Measurements from ENCODE around the gene LATS2.

The LATS2 gene

DNA sequence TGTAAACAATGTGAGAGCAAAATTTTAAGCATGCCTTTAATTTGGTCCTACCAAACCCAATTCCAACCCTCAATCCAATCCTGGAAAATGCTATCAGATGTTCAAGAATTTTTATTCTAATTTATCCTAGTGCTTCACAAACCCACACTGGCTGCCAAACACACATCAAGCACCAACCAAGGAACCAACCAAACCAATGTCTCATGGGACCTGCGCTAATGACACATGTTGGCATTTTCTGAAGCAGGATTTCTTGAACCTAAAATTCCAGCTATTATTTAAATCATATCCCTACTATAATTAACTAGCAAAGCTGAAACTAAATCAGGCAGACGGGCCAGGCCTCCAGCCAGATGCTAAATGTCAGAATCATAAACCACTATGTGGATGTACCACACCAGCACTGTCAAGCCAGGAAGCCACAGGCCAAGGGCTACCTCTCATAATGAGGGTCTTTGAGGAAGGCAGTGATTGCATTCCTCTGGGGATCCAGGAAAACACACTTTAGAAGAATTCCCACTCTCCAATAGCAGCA, 5.8 kb downstream of the LATS2 start:
- Histone ChIP-seq H2BK5ac (ENCODE audit: low read depth, low read length, poor library complexity) (no peak overlapping the region), H3K9me3 (ENCODE audit: insufficient read depth, low read depth, low read length) (peaks cover 2% of the 10 kb centered on the region), H3K9ac (ENCODE audit: low read length) (no peak overlapping the region), H2BK12ac (ENCODE audit: low read length) (no peak overlapping the region), H3K79me2 (ENCODE audit: control insufficient read depth, insufficient read depth, low read length, poor library complexity) (peaks cover 42% of the 10 kb centered on the region), H3K18ac (ENCODE audit: low read length) (no peak overlapping the region), H3K27ac (ENCODE audit: low read depth, low read length) (no peak overlapping the region), H3K27me3 (ENCODE audit: insufficient read depth, low read length) (no peaks in the 10 kb centered on the region), H3K36me3 (ENCODE audit: control insufficient read depth in 1 of 2, insufficient read depth in 2 of 2, low read length in 2 of 2) (peaks cover 10 to 11% of the 10 kb centered on the region in 2 experiments), H4K12ac (ENCODE audit: low read depth, low read length) (no peak overlapping the region), H3K23ac (ENCODE audit: low read length) (no peak overlapping the region), H3K14ac (ENCODE audit: low read length) (no peak overlapping the region), H2AK5ac (ENCODE audit: low read length) (no peak overlapping the region), H3K4me1 (ENCODE audit: control insufficient read depth in 1 of 2, insufficient read depth in 2 of 2, low read length in 2 of 2) (peaks cover 0 to 5% of the 10 kb centered on the region in 2 experiments), H3K4me3 (ENCODE audit: low read depth, low read length) (no peak overlapping the region), H4K91ac (ENCODE audit: low read depth, low read length) (no peak overlapping the region), H3K4me2 (ENCODE audit: low read length) (no peak overlapping the region), H2AFZ (ENCODE audit: insufficient read depth, low read length, poor library complexity) (no peak overlapping the region), H4K8ac (ENCODE audit: low read depth, low read length) (no peak overlapping the region), H3K4ac (ENCODE audit: low read depth, low read length) (peak overlapping the region; percentile 89), H2BK120ac (ENCODE audit: insufficient read depth, low read length, poor library complexity) (no peak overlapping the region), H3K79me1 (ENCODE audit: low read length) (peaks cover 5% of the 10 kb centered on the region)
- no CpG with 5 or more reads among the region's 2 CpGs for WGBS (ENCODE audit: extremely low coverage, insufficient coverage, insufficient read length)
- no peak for DNase-seq

DNA sequence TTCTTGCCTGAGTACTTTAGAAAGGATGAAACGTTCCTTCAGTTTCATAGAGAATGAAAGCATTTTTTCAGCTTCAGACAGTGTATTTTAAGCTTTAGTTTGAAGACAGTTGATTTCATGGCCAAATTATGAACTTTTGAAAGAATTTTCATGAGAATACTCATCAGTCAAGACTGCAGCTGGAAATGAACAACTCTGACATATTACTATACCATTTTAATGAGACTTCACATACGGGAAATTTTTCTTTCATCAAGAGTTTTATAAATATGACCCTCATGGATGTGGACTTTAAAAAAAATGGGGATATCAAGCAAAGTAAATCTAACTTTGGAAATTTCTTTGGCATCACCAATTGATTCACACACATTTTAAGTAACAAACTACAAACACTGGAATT, 6.4 kb downstream of the LATS2 start:
- Histone ChIP-seq H2AFZ (ENCODE audit: insufficient read depth, low read length, poor library complexity) (no peak overlapping the region), H3K36me3 (ENCODE audit: control insufficient read depth in 1 of 2, insufficient read depth in 2 of 2, low read length in 2 of 2) (peaks cover 10 to 12% of the 10 kb centered on the region in 2 experiments)
- WGBS (ENCODE audit: extremely low coverage, insufficient coverage, insufficient read length), result no CpG with 5 or more reads among the region's 2 CpGs

DNA sequence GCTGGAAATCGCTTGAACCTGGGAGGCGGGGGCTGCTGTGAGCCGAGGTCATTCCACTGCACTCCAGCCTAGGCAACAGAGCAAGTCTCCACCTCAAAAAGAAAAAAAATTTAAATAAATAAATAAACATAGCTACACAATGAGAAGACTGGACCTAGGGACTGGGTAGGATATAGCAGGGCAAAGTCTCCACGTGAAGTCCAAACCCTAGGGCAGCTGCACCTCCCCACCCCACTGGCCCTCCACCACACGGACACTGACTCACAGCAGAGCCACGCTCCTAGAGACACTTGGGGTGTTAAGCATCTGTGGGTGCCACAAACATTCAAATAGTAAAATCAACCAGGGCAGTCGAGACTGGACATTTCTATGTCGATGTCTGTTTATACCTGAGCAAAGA, 7.1 kb downstream of the LATS2 start:
- no peak overlapping the region for H4K91ac ChIP-seq (ENCODE audit: low read depth, low read length)
- no peak overlapping the region for H4K12ac ChIP-seq (ENCODE audit: low read depth, low read length)
- peaks cover 32% of the 10 kb centered on the region for H3K79me2 ChIP-seq (ENCODE audit: control insufficient read depth, insufficient read depth, low read length, poor library complexity)
- H3K4ac ChIP-seq (ENCODE audit: low read depth, low read length), result peak overlapping the region; percentile 99
- no CpG with 5 or more reads among the region's 8 CpGs for WGBS (ENCODE audit: extremely low coverage, insufficient coverage, insufficient read length)
- H3K4me2 ChIP-seq (ENCODE audit: low read length), result no peak overlapping the region
- no peak for DNase-seq
- H3K79me1 ChIP-seq (ENCODE audit: low read length), result no peaks in the 10 kb centered on the region
- peaks cover 10 to 12% of the 10 kb centered on the region in 2 experiments for H3K36me3 ChIP-seq (ENCODE audit: control insufficient read depth in 1 of 2, insufficient read depth in 2 of 2, low read length in 2 of 2)
- no peak overlapping the region for H3K4me3 ChIP-seq (ENCODE audit: low read depth, low read length)
- no peaks in the 10 kb centered on the region for H3K27me3 ChIP-seq (ENCODE audit: insufficient read depth, low read length)
- H2AFZ ChIP-seq (ENCODE audit: insufficient read depth, low read length, poor library complexity), result no peak overlapping the region
- H2BK12ac ChIP-seq (ENCODE audit: low read length), result no peak overlapping the region
- no peak overlapping the region for H3K9ac ChIP-seq (ENCODE audit: low read length)
- peaks cover 6 to 9% of the 10 kb centered on the region in 2 experiments for H3K4me1 ChIP-seq (ENCODE audit: control insufficient read depth in 1 of 2, insufficient read depth in 2 of 2, low read length in 2 of 2)
- H3K23ac ChIP-seq (ENCODE audit: low read length), result no peak overlapping the region
- H3K9me3 ChIP-seq (ENCODE audit: insufficient read depth, low read depth, low read length), result peaks cover 2% of the 10 kb centered on the region
- no peak overlapping the region for H3K18ac ChIP-seq (ENCODE audit: low read length)
- H3K27ac ChIP-seq (ENCODE audit: low read depth, low read length), result no peak overlapping the region
- H2AK5ac ChIP-seq (ENCODE audit: low read length), result no peak overlapping the region
- H4K8ac ChIP-seq (ENCODE audit: low read depth, low read length), result no peak overlapping the region
- no peak overlapping the region for H3K14ac ChIP-seq (ENCODE audit: low read length)
- no peak overlapping the region for H2BK120ac ChIP-seq (ENCODE audit: insufficient read depth, low read length, poor library complexity)
- no peak overlapping the region for H2BK5ac ChIP-seq (ENCODE audit: low read depth, low read length, poor library complexity)

More for the DNA sequence above, 6.4 kb downstream of the LATS2 start:
- Histone ChIP-seq H2AK5ac (ENCODE audit: low read length) (no peak overlapping the region), H2BK120ac (ENCODE audit: insufficient read depth, low read length, poor library complexity) (no peak overlapping the region), H3K23ac (ENCODE audit: low read length) (no peak overlapping the region), H3K9me3 (ENCODE audit: insufficient read depth, low read depth, low read length) (peaks cover 2% of the 10 kb centered on the region), H2BK5ac (ENCODE audit: low read depth, low read length, poor library complexity) (no peak overlapping the region), H4K12ac (ENCODE audit: low read depth, low read length) (no peak overlapping the region), H3K79me2 (ENCODE audit: control insufficient read depth, insufficient read depth, low read length, poor library complexity) (peaks cover 38% of the 10 kb centered on the region), H4K91ac (ENCODE audit: low read depth, low read length) (no peak overlapping the region), H3K9ac (ENCODE audit: low read length) (no peak overlapping the region), H3K27ac (ENCODE audit: low read depth, low read length) (no peak overlapping the region), H3K4me3 (ENCODE audit: low read depth, low read length) (no peak overlapping the region), H3K79me1 (ENCODE audit: low read length) (no peaks in the 10 kb centered on the region), H3K4me1 (ENCODE audit: control insufficient read depth in 1 of 2, insufficient read depth in 2 of 2, low read length in 2 of 2) (peaks cover 0 to 7% of the 10 kb centered on the region in 2 experiments), H3K14ac (ENCODE audit: low read length) (no peak overlapping the region), H4K8ac (ENCODE audit: low read depth, low read length) (no peak overlapping the region), H3K27me3 (ENCODE audit: insufficient read depth, low read length) (no peaks in the 10 kb centered on the region), H2BK12ac (ENCODE audit: low read length) (no peak overlapping the region), H3K18ac (ENCODE audit: low read length) (no peak overlapping the region), H3K4me2 (ENCODE audit: low read length) (no peak overlapping the region), H3K4ac (ENCODE audit: low read depth, low read length) (peak overlapping the region; percentile 65)
- DNase-seq, result no peak

DNA sequence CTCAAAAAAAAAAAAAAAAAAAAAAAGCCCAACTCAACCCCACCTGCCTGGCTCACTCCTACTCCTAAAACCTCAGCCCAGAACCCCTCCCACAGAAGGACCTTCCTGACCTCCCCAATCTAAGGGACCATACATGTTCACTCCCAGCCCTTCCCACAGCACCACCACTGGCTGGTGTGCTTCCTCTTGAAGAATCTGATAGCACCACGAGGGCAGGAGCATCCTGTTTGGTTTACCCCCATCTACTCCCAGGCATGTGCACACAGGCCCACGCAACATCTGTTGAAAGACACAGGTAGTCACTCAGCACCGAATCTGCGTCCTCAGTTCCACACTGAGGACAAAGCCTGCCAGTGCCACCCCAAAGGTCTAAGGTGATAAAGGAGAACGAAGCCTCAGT, 8.2 kb downstream of the LATS2 start:
- no peak overlapping the region for H3K27ac ChIP-seq (ENCODE audit: low read depth, low read length)
- H3K14ac ChIP-seq (ENCODE audit: low read length), result no peak overlapping the region
- no peak overlapping the region for H2AFZ ChIP-seq (ENCODE audit: insufficient read depth, low read length, poor library complexity)
- H3K18ac ChIP-seq (ENCODE audit: low read length), result no peak overlapping the region
- peaks cover 2% of the 10 kb centered on the region for H3K9me3 ChIP-seq (ENCODE audit: insufficient read depth, low read depth, low read length)
- peaks cover 36% of the 10 kb centered on the region for H3K79me2 ChIP-seq (ENCODE audit: control insufficient read depth, insufficient read depth, low read length, poor library complexity)
- no peak overlapping the region for H2BK5ac ChIP-seq (ENCODE audit: low read depth, low read length, poor library complexity)
- H3K27me3 ChIP-seq (ENCODE audit: insufficient read depth, low read length), result no peaks in the 10 kb centered on the region
- H4K8ac ChIP-seq (ENCODE audit: low read depth, low read length), result no peak overlapping the region
- H3K4me1 ChIP-seq (ENCODE audit: control insufficient read depth in 1 of 2, insufficient read depth in 2 of 2, low read length in 2 of 2), result peaks cover 12 to 15% of the 10 kb centered on the region in 2 experiments
- H4K91ac ChIP-seq (ENCODE audit: low read depth, low read length), result no peak overlapping the region
- DNase-seq, result no peak
- no CpG with 5 or more reads among the region's 5 CpGs for WGBS (ENCODE audit: extremely low coverage, insufficient coverage, insufficient read length)
- no peak overlapping the region for H4K12ac ChIP-seq (ENCODE audit: low read depth, low read length)
- H3K23ac ChIP-seq (ENCODE audit: low read length), result no peak overlapping the region
- peaks cover 10 to 16% of the 10 kb centered on the region in 2 experiments for H3K36me3 ChIP-seq (ENCODE audit: control insufficient read depth in 1 of 2, insufficient read depth in 2 of 2, low read length in 2 of 2)
- H3K4ac ChIP-seq (ENCODE audit: low read depth, low read length), result peak overlapping the region; percentile 50
- H3K9ac ChIP-seq (ENCODE audit: low read length), result no peak overlapping the region
- H2BK120ac ChIP-seq (ENCODE audit: insufficient read depth, low read length, poor library complexity), result no peak overlapping the region
- no peak overlapping the region for H2BK12ac ChIP-seq (ENCODE audit: low read length)
- H3K4me3 ChIP-seq (ENCODE audit: low read depth, low read length), result no peak overlapping the region
- H2AK5ac ChIP-seq (ENCODE audit: low read length), result no peak overlapping the region
- no peaks in the 10 kb centered on the region for H3K79me1 ChIP-seq (ENCODE audit: low read length)
- no peak overlapping the region for H3K4me2 ChIP-seq (ENCODE audit: low read length)

All from trophoblast cell (in vitro differentiated cells and primary cell).